ENCODE results near the gene NUAK1.
"Not testable (repeated sequence)": the region's sequence is repeated elsewhere in the genome, so short reads cannot be mapped to it uniquely, and the experiment has no call there.

Gene NUAK1

GRCh38 chr12:106027911-106028310, 110.8 kb downstream of the NUAK1 start:
- DNase-seq, result no peak

GRCh38 chr12:106027286-106027685, 111.5 kb downstream of the NUAK1 start:
- DNase-seq, result no peak

DNA sequence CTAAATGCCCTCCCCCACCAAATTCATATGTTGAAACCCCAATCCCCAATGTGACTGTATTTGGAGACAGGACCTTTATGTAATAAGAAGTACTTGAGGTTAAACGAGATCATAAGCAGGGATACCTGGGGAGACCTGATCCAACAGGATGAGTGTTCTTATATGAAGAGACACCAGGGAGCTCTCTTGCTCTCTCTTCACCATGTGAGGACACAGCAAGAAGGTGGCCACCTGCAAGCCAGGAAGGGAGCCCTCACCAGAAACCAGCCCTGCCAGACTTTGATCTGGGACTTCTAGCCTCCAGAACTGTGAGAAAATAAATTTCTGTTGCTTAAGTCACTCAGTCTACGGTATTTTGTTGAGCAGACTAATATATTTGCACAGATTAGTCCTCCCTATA, 113.6 kb downstream of the NUAK1 start:
- DNase-seq, result no peak

DNA sequence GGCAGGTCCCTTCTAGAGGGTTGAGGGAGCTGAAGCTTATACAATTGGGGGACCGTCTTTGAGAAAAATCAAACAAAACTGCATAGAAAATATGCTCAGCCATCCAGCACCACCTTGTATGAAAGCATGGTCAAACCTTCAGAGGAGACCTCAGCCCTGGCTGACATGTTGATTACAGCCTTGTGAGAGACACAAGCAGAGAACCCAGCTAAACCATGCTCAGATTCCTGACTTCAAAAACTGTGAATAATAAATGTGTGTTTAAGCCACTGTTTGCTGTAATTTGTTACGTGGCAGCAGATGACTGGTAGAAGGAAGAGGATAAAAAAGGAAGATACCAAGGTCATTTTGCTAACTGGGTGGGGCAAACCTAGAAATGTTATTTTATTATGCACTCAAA, 115.7 kb downstream of the NUAK1 start:
- DNase-seq, result no peak

DNA sequence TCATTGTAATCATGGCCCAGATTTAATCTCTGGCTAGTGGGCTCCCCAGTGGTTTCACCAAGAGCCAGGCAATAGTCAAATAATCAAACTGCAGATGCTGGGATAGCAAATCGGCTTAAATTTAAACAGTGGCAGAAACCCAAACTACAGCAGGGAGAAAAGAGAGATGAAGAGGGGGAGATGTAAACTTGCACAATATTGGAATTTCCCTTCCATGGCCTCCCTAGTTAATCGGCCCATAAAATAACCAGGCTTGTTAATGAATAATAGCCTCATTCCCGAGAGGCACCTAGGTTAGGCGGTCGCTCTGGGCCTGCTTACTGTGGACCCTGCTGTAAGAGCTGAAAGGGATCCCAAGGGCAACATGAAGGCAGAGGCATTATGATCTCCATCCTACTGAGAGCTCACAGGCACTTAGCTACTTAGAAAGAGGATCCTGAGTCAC, 116.2 kb downstream of the NUAK1 start:
- DNase-seq, result no peak

- no peak for DNase-seq
Measured at GRCh38 chr12:106021516-106021915, 117.2 kb downstream of the NUAK1 start.

GRCh38 chr12:106020736-106021135, 118.0 kb downstream of the NUAK1 start:
- DNase-seq, result no peak

DNA sequence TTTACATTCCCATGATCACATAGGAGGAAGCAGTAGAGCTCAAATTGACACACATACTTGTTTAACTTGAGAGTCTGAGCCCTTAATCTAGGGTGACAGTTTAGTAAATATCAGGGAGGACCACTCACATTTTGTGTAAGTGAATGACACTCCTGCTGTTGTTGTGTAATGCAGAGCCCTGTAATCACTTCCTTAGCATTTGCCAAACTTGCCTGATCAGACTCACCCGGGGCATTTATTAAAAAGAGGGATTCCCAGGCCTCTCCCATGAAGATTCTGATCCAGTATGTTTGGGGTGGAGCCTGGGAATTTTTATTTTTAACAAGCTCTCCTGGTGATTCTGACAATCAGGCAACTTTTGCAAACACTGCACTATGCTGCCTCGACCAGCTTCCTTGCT, 119.6 kb downstream of the NUAK1 start:
- no peak for DNase-seq

- DNase-seq, result no peak
Measured at GRCh38 chr12:106018286-106018685, 120.5 kb downstream of the NUAK1 start.

DNA sequence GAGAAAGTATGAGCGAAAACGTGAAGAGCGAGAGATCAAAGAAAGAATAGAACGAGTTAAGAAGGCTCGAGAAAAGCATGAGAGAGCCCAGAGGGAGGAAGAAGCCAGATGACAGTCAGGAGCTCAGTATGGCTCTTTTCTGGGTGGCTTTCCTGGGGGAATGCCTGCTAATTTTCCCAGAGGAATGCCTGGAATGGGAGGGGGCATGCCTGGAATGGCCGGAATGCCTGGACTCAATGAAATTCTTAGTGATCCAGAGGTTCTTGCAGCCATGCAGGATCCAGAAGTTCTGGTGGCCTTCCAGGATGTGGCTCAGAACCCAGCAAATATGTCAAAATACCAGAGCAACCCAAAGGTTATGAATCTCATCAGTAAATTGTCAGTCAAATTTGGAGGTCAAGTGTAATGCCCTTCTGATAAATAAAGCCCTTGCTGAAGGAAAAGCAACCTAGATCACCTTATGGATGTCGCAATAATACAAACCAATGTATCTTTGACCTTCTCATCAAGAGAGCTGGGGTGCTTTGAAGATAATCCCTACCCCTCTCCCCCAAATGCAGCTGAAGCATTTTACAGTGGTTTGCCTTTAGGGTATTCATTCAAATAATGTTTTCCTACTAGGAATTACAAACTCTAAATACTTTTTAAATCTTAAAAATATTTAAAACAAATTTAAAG, 122.0 kb downstream of the NUAK1 start:
- not testable (repeated sequence) for DNase-seq

GRCh38 chr12:106015646-106016045, 123.1 kb downstream of the NUAK1 start:
- DNase-seq, result no peak

DNA sequence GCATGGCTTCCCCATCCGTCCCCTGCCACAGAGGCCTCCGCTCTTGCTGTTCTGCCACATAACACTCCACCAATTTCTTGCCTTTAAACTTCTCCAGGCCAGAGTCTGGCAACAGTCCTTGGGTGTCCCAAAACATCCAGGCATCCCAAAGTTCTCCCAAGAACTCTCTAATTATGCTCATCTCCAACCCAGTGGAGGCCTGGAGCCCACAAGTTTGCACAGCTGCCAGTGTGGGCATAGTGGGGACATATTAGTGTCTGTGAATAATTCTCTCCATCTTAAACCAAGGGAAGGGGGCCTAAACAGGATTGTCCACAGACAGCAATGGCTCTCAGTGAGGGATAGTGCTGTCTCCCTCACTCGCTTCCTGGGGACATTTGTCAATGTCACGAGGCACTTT, 124.8 kb downstream of the NUAK1 start:
- DNase-seq, result no peak

All from stimulated activated CD4-positive, alpha-beta T cell treated with anti-CD3 and anti-CD28 coated beads, Interleukin-12 subunit alpha, Interleukin-12 subunit beta, amount 100 ng/mL, for 4 hours (primary cell).